HEK293T (cell line): Measurements from ENCODE around the gene GPT2.

ENCODE experiments used
- CTCF ChIA-PET: fragments of 350-600 bp; formaldehyde crosslinking; extraction: SDS; loops from one replicate; lab custom pipeline; 2021; ENCODE audit warnings: antibody characterized with exemption, inconsistent platforms; lab: Yijun Ruan, JAX
- POLR2A ChIA-PET: fragments of 350-600 bp; formaldehyde crosslinking; extraction: SDS; loops from one replicate; lab custom pipeline; 2020; ENCODE audit warnings: antibody characterized with exemption, inconsistent platforms; lab: Yijun Ruan, JAX
- DNase-seq: peaks from one replicate; pipeline ENCODE4 v3.0.0; 2012; ENCODE audit warnings: mixed read lengths; ENCODE audit errors: extremely low spot score
- ARNT ChIP-seq: fragments of 450-650 bp; IDR thresholded peaks from 2 replicates; pipeline ENCODE4 v1.6.1; 2017; ENCODE audit warnings: mild to moderate bottlenecking
- BHLHE40 ChIP-seq: fragments of 450-650 bp; IDR thresholded peaks from 2 replicates; pipeline ENCODE4 v1.6.1; 2016; ENCODE audit warnings: mild to moderate bottlenecking, moderate library complexity, borderline replicate concordance
- CTBP1 ChIP-seq: fragments of 450-650 bp; IDR thresholded peaks from 2 replicates; pipeline ENCODE4 v1.6.1; 2016; ENCODE audit warnings: borderline replicate concordance
- ELF4 ChIP-seq: fragments of 450-650 bp; IDR thresholded peaks from 2 replicates; pipeline ENCODE4 v1.6.1; 2017; ENCODE audit warnings: antibody characterized with exemption
- FOXA1 ChIP-seq: fragments of 450-650 bp; IDR thresholded peaks from 2 replicates; pipeline ENCODE4 v1.6.1; 2016; ENCODE audit warnings: mild to moderate bottlenecking
- FOXK2 ChIP-seq: fragments of 450-650 bp; IDR thresholded peaks from 2 replicates; pipeline ENCODE4 v1.6.1; 2016; ENCODE audit warnings: mild to moderate bottlenecking
- FOXM1 ChIP-seq: fragments of 450-650 bp; IDR thresholded peaks from 2 replicates; pipeline ENCODE4 v1.6.1; 2017; ENCODE audit warnings: mild to moderate bottlenecking, borderline replicate concordance
- HDGF ChIP-seq: fragments of 450-650 bp; IDR thresholded peaks from 2 replicates; pipeline ENCODE4 v1.6.1; 2017; ENCODE audit warnings: antibody characterized with exemption, borderline replicate concordance
- L3MBTL2 ChIP-seq: fragments of 450-650 bp; conservative IDR thresholded peaks from 2 replicates; pipeline ENCODE4 v1.6.1; 2016; ENCODE audit warnings: mild to moderate bottlenecking
- LEF1 ChIP-seq: fragments of 450-650 bp; IDR thresholded peaks from 2 replicates; pipeline ENCODE4 v1.6.1; 2017; ENCODE audit warnings: mild to moderate bottlenecking, borderline replicate concordance
- NFRKB ChIP-seq: fragments of 450-650 bp; IDR thresholded peaks from 2 replicates; pipeline ENCODE4 v1.6.1; 2016; ENCODE audit warnings: mild to moderate bottlenecking, moderate library complexity
- SP1 ChIP-seq: fragments of 450-650 bp; IDR thresholded peaks from 2 replicates; pipeline ENCODE4 v1.6.1; 2017
- SUZ12 ChIP-seq: fragments of 450-650 bp; IDR thresholded peaks from 2 replicates; pipeline ENCODE4 v1.6.1; 2016; ENCODE audit warnings: mild to moderate bottlenecking
- TARDBP ChIP-seq: fragments of 450-650 bp; IDR thresholded peaks from 2 replicates; pipeline ENCODE4 v1.6.1; 2016
- ZNF384 ChIP-seq: fragments of 450-650 bp; IDR thresholded peaks from 2 replicates; pipeline ENCODE4 v1.6.1; 2016
- TF ChIP-seq, protein P1 (sequence below): fragments of 450-650 bp; IDR thresholded peaks from 2 replicates; pipeline ENCODE4 v1.6.1; 2016

Gene GPT2

DNA sequence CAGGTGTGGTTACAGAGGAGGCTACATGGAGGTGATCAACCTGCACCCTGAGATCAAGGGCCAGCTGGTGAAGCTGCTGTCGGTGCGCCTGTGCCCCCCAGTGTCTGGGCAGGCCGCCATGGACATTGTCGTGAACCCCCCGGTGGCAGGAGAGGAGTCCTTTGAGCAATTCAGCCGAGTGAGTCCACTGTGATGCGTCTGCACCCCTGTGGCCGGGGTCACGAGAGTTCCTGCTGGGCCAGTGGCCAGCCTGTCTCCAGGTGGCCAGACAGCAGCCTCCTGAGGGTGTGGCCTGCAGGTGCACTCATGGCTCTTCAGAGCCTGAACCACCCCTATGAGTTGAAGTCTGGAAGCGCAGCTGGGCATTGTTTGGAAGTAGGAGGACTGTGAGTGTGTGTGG is 38.1 kb downstream of the GPT2 start:
- POLR2A ChIA-PET: no interaction called here
- CTCF ChIA-PET: no interaction called here
- TF ChIP-seq FOXK2: no peak
- TF ChIP-seq SUZ12: no peak
- no peak for TF ChIP-seq NFRKB
- TF ChIP-seq ARNT: no peak
- TF ChIP-seq L3MBTL2: no peak
- TF ChIP-seq, protein P1, sequence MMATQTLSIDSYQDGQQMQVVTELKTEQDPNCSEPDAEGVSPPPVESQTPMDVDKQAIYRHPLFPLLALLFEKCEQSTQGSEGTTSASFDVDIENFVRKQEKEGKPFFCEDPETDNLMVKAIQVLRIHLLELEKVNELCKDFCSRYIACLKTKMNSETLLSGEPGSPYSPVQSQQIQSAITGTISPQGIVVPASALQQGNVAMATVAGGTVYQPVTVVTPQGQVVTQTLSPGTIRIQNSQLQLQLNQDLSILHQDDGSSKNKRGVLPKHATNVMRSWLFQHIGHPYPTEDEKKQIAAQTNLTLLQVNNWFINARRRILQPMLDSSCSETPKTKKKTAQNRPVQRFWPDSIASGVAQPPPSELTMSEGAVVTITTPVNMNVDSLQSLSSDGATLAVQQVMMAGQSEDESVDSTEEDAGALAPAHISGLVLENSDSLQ: no peak
- TF ChIP-seq ZNF384: no peak
- TF ChIP-seq HDGF: no peak
- TF ChIP-seq LEF1: no peak
- no peak for TF ChIP-seq ELF4
- TF ChIP-seq CTBP1: no peak
- TF ChIP-seq BHLHE40: no peak
- TF ChIP-seq TARDBP: no peak
- no peak for TF ChIP-seq SP1
- DNase-seq: no peak

DNA sequence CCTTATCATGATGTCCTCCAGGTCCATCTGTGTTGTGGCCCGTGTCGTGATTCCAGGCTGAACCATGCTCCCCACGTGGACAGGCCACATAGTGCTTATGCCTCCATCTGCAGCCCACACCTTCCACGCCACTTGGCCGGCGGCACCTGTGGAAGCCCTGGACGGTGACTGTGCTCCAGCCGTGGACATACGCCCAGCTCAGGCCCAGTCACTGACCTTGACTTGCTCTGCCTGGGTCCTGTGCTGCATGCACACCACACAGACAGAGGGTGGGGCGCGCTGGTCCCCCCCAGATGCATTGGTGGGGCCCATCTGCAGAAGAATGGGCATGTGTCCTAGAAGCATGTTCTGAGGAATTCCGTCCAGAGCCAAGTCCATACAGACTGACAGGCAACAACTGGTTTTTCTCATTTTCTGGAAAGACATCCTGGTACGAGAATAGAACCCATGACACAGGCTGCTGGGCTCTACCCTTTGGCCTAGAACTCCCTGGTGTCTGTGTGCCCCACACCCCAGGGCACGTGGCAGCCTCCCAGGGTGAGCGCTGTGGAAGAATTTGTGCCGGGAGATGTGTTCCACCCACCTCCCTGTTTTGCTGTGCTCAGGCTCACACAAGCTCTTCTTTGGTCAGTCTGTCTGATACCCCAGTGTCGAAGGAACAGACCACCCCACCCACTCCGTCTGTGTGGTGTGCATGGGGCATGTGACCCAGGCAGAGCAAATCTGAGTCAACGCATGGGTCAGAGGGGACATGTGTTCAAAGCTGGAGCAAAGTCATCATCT is 39.5 kb downstream of the GPT2 start:
- CTCF ChIA-PET: no interaction called here
- no peak for DNase-seq
- POLR2A ChIA-PET: no interaction called here
- TF ChIP-seq SP1 (no peak), TARDBP (no peak), L3MBTL2 (no peak), BHLHE40 (no peak), FOXK2 (no peak), HDGF (no peak), FOXA1 (no peak), ELF4 (no peak), FOXM1 (no peak), ZNF384 (no peak), CTBP1 (no peak), LEF1 (no peak), SUZ12 (no peak), NFRKB (no peak), ARNT (no peak)
- TF ChIP-seq, protein P1: no peak

DNA sequence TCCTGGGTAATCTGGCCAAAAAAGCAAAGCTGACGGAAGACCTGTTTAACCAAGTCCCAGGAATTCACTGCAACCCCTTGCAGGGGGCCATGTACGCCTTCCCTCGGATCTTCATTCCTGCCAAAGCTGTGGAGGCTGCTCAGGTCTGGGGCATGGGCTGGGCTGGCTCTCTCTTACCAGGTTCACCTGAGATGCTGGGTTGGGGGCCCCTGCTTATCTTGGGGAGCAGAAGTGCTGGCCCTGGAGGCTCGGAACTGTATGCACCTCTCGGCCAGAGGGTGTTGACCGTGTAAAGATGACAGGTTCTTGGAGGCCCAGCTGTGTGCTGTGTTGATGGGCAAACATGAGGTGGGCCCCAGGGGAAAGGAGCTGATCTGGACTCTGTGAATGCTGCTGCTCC is 40.2 kb downstream of the GPT2 start:
- TF ChIP-seq HDGF (no peak), SUZ12 (no peak), ELF4 (no peak), FOXM1 (no peak), CTBP1 (no peak), ARNT (no peak), TARDBP (no peak), FOXK2 (no peak), L3MBTL2 (no peak)
- POLR2A ChIA-PET: no interaction called here
- no peak for DNase-seq
- CTCF ChIA-PET: no interaction called here

DNA sequence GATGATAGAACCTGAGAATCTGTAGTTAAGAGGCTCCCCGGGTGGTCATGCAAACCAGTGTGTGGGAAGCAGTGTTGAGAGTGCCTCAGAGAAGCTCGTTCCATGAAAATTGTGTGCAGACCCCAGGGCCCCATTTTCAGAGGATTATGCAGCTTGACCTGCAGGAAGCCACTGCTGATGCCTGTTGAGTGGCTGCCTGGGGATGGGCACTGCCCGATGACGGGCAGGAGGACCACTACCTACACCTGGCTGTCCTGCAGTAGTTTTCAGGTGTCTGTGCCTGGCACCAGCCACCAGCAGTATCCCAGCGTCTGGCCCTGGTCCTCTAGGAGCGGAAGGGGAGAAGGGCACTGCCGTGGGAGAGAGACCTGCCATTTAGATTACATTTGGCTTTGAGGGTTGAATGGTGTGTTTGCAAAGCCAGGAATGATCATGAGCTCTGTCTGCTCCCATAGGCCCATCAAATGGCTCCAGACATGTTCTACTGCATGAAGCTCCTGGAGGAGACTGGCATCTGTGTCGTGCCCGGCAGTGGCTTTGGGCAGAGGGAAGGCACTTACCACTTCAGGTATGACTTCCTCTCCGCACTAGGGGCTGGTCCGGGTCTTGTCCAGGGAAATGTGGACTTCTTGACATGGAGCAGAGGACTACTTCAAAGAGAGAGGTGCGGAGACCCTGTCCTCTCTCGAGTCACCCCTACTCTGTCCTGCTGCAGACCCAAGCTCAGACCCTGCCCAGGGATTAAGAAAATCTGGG is 42.5 kb downstream of the GPT2 start:
- ChIA-PET CTCF (interaction anchor here (0.6 to 2.3 kb wide), 2 partner anchors 69 to 72 kb away, joined by 3 to 11 read pairs; no protein-coding TSS in a partner anchor), POLR2A (no interaction called here)

DNA sequence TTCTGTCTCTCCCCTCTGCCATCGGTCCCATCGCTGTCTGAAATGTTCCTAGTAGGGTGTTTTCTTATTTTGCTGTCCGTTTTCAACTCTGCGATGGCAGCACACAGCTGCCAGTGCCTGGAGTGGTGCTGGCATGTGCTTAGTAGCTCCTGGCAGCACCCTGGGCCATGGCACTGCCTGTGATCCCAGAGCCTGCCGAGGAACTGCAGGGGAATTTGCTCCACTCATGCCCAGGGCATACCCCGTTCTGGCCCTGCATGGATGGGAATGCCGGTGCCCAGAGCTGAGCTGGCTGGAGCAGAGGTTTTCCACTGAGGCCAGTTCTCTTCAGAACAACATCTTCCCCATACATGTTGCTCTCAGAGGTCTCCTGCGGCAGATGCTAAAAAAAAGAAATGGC is 43.1 kb downstream of the GPT2 start:
- DNase-seq: no peak
- POLR2A ChIA-PET: no interaction called here
- CTCF ChIA-PET: interaction anchor here (2.3 kb wide), 1 partner anchor 73 kb away, joined by 11 read pairs; no protein-coding TSS in a partner anchor
- TF ChIP-seq L3MBTL2 (no peak), FOXK2 (no peak), BHLHE40 (no peak), TARDBP (no peak), SP1 (no peak), HDGF (no peak), NFRKB (no peak), ELF4 (no peak), SUZ12 (no peak), CTBP1 (no peak), FOXA1 (no peak), LEF1 (no peak), ZNF384 (no peak), ARNT (no peak), FOXM1 (no peak)
- TF ChIP-seq, protein P1: no peak

More for the DNA sequence above, 42.5 kb downstream of the GPT2 start:
- no peak for DNase-seq
- no peak for TF ChIP-seq FOXK2
- no peak for TF ChIP-seq SP1

DNA sequence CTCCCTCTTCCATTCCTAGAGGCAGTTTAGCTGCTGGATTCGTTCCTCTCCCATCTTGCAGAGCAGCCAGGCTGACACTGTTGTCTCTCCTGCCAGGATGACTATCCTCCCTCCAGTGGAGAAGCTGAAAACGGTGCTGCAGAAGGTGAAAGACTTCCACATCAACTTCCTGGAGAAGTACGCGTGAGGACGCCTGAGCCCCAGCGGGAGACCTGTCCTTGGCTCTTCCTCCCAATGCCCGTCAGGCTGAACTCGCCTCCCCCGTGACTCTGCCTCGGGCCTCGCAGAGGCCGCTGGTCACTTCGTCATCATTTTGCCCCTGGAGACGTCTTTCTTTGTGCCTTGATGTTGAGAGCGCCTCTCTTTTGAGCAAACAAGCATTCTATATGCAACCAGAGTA is 44.6 kb downstream of the GPT2 start:
- ChIA-PET CTCF (interaction anchor here (0.6 to 2.3 kb wide), 2 partner anchors 73 to 75 kb away, joined by 3 to 8 read pairs; no protein-coding TSS in a partner anchor), POLR2A (no interaction called here)
- TF ChIP-seq FOXK2 (no peak), LEF1 (no peak), ARNT (no peak), TARDBP (no peak), BHLHE40 (no peak), FOXA1 (no peak), NFRKB (no peak), L3MBTL2 (no peak), FOXM1 (no peak), ELF4 (no peak), SP1 (no peak), CTBP1 (no peak), SUZ12 (no peak), ZNF384 (no peak), HDGF (no peak)
- TF ChIP-seq, protein P1: no peak
- DNase-seq: no peak
